ENCODE results near the gene GMDS.

- peak; percentile 83 to 95 for TF ChIP-seq CTCF (conservative IDR thresholded peaks at IDR 0.05 in 1 of 2, IDR thresholded peaks at IDR 0.05 in 1 of 2; ENCODE audit: extremely low read depth in 1 of 2, insufficient read depth in 1 of 2, low read depth in 1 of 2, low read length in 2 of 2)
- no peak for TF ChIP-seq EZH2 (IDR thresholded peaks at IDR 0.05; ENCODE audit: borderline replicate concordance, low read length)
These were observed 36.1 kb downstream of the GMDS start for GRCh38 chr6:2209226-2209809.
